ENCODE measurements around the gene ZNF664.

ZNF664 gene

DNA sequence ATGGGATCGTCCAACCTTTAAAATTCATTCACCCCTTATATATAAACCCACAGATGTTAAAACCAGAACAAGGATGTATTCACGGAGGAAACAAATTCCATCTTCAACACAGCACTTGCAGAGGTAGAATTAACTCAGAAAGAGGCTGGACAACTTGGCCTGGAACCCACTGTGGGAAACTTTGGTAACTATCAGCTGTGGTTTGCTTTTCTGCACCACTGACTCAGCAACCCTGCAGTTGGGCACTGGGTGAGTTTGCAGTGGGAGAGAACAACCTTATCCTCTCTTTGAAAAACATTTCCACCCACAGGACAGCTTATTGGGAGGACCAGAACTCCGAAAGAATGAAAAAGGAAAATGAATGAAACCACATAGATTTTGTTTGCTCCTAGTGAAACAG is 66.3 kb downstream of the ZNF664 start:
- H2AFZ ChIP-seq (ENCODE audit: low read depth, low read length): no peak overlapping the region
- no peak for TF ChIP-seq EZH2 (IDR thresholded peaks at IDR 0.05; ENCODE audit: borderline replicate concordance, low read depth, low read length, severe bottlenecking)
- TF ChIP-seq, protein P1, sequence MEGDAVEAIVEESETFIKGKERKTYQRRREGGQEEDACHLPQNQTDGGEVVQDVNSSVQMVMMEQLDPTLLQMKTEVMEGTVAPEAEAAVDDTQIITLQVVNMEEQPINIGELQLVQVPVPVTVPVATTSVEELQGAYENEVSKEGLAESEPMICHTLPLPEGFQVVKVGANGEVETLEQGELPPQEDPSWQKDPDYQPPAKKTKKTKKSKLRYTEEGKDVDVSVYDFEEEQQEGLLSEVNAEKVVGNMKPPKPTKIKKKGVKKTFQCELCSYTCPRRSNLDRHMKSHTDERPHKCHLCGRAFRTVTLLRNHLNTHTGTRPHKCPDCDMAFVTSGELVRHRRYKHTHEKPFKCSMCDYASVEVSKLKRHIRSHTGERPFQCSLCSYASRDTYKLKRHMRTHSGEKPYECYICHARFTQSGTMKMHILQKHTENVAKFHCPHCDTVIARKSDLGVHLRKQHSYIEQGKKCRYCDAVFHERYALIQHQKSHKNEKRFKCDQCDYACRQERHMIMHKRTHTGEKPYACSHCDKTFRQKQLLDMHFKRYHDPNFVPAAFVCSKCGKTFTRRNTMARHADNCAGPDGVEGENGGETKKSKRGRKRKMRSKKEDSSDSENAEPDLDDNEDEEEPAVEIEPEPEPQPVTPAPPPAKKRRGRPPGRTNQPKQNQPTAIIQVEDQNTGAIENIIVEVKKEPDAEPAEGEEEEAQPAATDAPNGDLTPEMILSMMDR (IDR thresholded peaks at IDR 0.05; ENCODE audit: borderline replicate concordance, extremely low read depth, low read length, poor library complexity, severe bottlenecking): no peak
- no peak overlapping the region for H3K4me3 ChIP-seq (ENCODE audit: low read depth in 1 of 2, low read length in 2 of 2)
- no peaks in the 10 kb centered on the region for H4K20me1 ChIP-seq (ENCODE audit: insufficient read depth, low read length)
- H3K4me2 ChIP-seq (ENCODE audit: insufficient read depth, low read length): no peak overlapping the region
- peaks cover 7% of the 10 kb centered on the region for H3K4me1 ChIP-seq (ENCODE audit: insufficient read depth, low read length)
- no peak overlapping the region for H3K27ac ChIP-seq (ENCODE audit: low read length)
- H3K9ac ChIP-seq (ENCODE audit: low read depth, low read length): no peak overlapping the region
- H3K9me3 ChIP-seq (ENCODE audit: insufficient read depth, low read length, severe bottlenecking): no peaks in the 10 kb centered on the region
- DNase-seq: no peak
- H3K36me3 ChIP-seq (ENCODE audit: insufficient read depth, low read length): no peaks in the 10 kb centered on the region
- no peaks in the 10 kb centered on the region for H3K79me2 ChIP-seq (ENCODE audit: insufficient read depth, low read length)
- no peak for ATAC-seq (ENCODE audit: insufficient read depth, low read depth)
- no peaks in the 10 kb centered on the region for H3K27me3 ChIP-seq (ENCODE audit: insufficient read depth, low read length, poor library complexity)

DNA sequence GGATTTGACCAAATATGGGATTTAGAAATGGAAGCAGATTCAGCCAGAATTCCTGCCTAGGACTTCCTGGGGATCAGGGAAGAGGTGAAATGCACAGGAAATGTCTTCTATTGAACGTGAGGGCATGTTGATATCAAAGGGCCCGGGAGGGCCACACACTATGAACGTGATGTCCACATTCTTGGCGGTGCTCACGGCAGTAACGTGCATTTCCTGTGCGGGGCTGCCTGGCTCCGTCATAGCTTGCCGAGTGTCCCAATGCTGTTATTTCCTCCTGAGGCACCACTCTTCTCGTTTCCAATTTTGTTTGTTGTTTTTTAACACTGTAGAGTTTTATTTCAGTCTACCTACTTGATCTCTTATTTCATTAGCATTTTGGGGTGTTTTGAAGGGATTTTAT is 67.3 kb downstream of the ZNF664 start:
- H3K27ac ChIP-seq (ENCODE audit: low read length): no peak overlapping the region
- peaks cover 18% of the 10 kb centered on the region for H3K4me1 ChIP-seq (ENCODE audit: insufficient read depth, low read length)
- ATAC-seq (ENCODE audit: insufficient read depth, low read depth): no peak
- no peak overlapping the region for H2AFZ ChIP-seq (ENCODE audit: low read depth, low read length)
- no peak overlapping the region for H3K9ac ChIP-seq (ENCODE audit: low read depth, low read length)
- no peaks in the 10 kb centered on the region for H3K36me3 ChIP-seq (ENCODE audit: insufficient read depth, low read length)
- H3K27me3 ChIP-seq (ENCODE audit: insufficient read depth, low read length, poor library complexity): no peaks in the 10 kb centered on the region
- H3K4me3 ChIP-seq (ENCODE audit: low read depth in 1 of 2, low read length in 2 of 2): no peak overlapping the region
- no peaks in the 10 kb centered on the region for H4K20me1 ChIP-seq (ENCODE audit: insufficient read depth, low read length)
- DNase-seq: no peak
- TF ChIP-seq, protein P1 (IDR thresholded peaks at IDR 0.05; ENCODE audit: borderline replicate concordance, extremely low read depth, low read length, poor library complexity, severe bottlenecking): no peak
- TF ChIP-seq EZH2 (IDR thresholded peaks at IDR 0.05; ENCODE audit: borderline replicate concordance, low read depth, low read length, severe bottlenecking): no peak
- no peaks in the 10 kb centered on the region for H3K79me2 ChIP-seq (ENCODE audit: insufficient read depth, low read length)
- no peak overlapping the region for H3K4me2 ChIP-seq (ENCODE audit: insufficient read depth, low read length)
- H3K9me3 ChIP-seq (ENCODE audit: insufficient read depth, low read length, severe bottlenecking): no peaks in the 10 kb centered on the region

DNA sequence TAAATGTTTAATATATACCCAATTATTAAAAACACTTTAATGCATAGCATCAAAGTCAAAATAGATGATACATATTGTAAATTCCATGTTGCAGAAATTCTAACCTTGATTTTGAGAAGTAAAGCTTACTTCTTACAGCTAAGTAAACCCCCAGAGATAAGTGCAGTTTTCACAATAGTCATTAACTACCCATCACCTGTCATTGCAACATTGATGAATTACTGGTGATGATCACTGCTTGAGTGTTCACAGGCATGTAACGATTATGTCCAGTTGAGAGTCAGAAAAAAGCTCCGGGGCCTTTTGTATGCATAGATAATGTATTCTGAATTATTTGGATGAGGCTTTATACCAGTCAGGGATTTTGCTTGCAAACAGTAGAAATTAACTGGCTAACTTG is 67.7 kb downstream of the ZNF664 start:
- ATAC-seq (ENCODE audit: insufficient read depth, low read depth): no peak

More for the DNA sequence above, 67.7 kb downstream of the ZNF664 start:
- Histone ChIP-seq H3K4me1 (ENCODE audit: insufficient read depth, low read length) (peaks cover 22% of the 10 kb centered on the region), H3K4me3 (ENCODE audit: low read depth in 1 of 2, low read length in 2 of 2) (no peak overlapping the region), H3K27ac (ENCODE audit: low read length) (no peak overlapping the region), H2AFZ (ENCODE audit: low read depth, low read length) (no peak overlapping the region), H3K79me2 (ENCODE audit: insufficient read depth, low read length) (no peaks in the 10 kb centered on the region), H3K9me3 (ENCODE audit: insufficient read depth, low read length, severe bottlenecking) (no peaks in the 10 kb centered on the region), H4K20me1 (ENCODE audit: insufficient read depth, low read length) (no peaks in the 10 kb centered on the region), H3K36me3 (ENCODE audit: insufficient read depth, low read length) (no peaks in the 10 kb centered on the region), H3K27me3 (ENCODE audit: insufficient read depth, low read length, poor library complexity) (no peaks in the 10 kb centered on the region), H3K4me2 (ENCODE audit: insufficient read depth, low read length) (no peak overlapping the region), H3K9ac (ENCODE audit: low read depth, low read length) (no peak overlapping the region)
- TF ChIP-seq EZH2 (IDR thresholded peaks at IDR 0.05; ENCODE audit: borderline replicate concordance, low read depth, low read length, severe bottlenecking): no peak
- TF ChIP-seq, protein P1 (IDR thresholded peaks at IDR 0.05; ENCODE audit: borderline replicate concordance, extremely low read depth, low read length, poor library complexity, severe bottlenecking): no peak
- no peak for DNase-seq

Measured in DND-41 (cell line).